Uterus (tissue), 2 donors: Measurements from ENCODE around the gene RPS28.

ENCODE experiments used
- CTCF ChIP-seq, 4 experiments: fragments of 200-600 bp in 2 of 4; fragments of 450-650 bp in 2 of 4; sonication (generic) in 2 of 4; IDR thresholded peaks; one replicate each; pipeline ENCODE4 v1.5.1; 2016 to 2019; ENCODE audit warnings: antibody characterized with exemption in 4 of 4, mild to moderate bottlenecking in 2 of 4, moderate library complexity in 1 of 4
- POLR2A ChIP-seq, 2 donors: fragments of 450-650 bp; IDR thresholded peaks; one replicate each; pipeline ENCODE4 v1.6.1; 2016; ENCODE audit warnings: antibody characterized with exemption in 2 of 2, mild to moderate bottlenecking in 1 of 2, moderate library complexity in 1 of 2

- no peak for TF ChIP-seq CTCF (IDR thresholded peaks at IDR 0.05)
- TF ChIP-seq POLR2A (IDR thresholded peaks at IDR 0.05) = no peak
These were observed 19.0 kb upstream of the RPS28 start for GRCh38 chr19:8302357-8302691.
